Right lung (tissue), 5 donors: Measurements from ENCODE around the gene CMIP. TPM values are rescaled to one million over a fixed set of nuclear protein-coding genes. Genes with fewer than 3 reads are reported as not detected.
A peak's percentile ranks its signal among the peaks of the same experiment; 100 is the strongest.

Experiments
- DNase-seq, 2 donors: peaks; one replicate each; pipeline ENCODE4 v3.0.0-alpha.2; 2013
- polyA plus RNA-seq, 5 donors: library from polyadenylated mRNA; unstranded; fragments of 120-200 nt; gene quantifications; one replicate each; pipeline versions ENCODE4 v1.2.1 to v1.2.3, GENCODE V29; 2013; ENCODE audit warnings: inconsistent platforms in 1 of 5, low replicate concordance in 1 of 5; ENCODE audit not compliant: insufficient read length in 5 of 5, insufficient read depth in 1 of 5

Gene CMIP
- polyA plus RNA-seq, 5 donors, result 29.2 to 41.6 (median 35.1) TPM

DNA sequence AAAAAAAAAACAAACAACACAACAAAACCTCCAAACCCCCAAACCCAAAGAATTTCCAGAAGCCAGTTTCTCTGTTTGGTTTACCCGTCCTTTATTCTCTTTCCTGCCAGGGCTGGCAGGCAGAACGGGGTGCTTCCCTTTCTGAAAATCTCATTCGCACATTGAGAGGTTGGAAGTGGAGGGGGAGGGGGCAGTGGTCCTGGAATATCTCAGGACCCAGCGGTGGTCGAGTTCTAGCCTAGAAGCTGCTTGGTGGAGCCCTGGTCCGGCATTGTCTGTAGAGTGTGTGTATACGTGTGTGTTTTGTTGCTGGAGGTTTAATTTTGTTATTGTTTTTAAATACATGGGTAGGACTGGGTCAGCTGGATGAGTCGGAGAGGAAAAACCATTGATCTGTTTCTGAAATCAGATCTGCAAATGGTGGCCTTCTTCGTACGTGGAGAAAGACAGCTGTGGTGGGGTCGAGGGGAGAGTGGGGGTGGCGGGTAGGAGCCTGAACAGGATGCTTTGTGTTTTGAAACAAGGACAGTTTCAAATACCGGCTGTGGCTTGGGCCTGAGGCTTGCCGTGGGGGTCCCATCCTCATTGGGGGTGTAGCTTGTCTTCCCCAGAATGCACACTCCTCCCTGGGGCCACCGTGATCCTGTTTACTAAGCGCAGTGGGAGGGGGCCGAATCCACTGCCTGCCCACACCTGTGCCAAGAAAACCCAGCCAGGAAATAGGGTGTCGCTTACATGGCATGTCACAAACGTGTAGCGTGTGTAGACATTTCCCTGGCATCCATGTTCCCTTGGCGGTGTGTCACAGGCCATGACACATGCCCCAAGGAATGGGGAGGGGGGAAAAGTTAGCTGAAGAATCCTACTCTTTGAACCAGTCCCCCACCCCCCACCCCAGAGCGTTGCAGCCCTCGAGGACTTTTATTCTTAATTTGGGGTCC, 1.6 kb downstream of the CMIP start:
- DNase-seq, result peak in 1 of 2 donors; percentile 48

DNA sequence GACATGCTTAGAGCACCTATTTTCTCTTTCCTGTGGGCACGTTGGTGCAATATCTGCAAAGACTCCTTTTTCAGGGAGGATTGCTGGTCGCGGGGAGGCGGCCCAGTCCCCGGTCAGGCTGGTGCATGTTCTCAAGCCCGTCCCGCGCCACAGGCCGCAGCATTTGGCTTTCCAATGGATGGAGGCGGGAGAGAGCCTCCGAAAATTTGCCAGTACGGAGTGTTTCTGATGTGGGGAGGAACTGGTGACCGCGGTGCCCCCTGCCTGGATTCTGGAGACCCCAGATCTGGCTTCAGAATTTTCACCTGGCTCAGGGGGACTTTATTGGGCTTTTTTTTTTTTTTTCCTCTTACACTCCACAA, 2.3 kb downstream of the CMIP start:
- DNase-seq, result no peak

- no peak for DNase-seq
Observed at GRCh38 chr16:81447383-81448101, 2.9 kb downstream of the CMIP start.

GRCh38 chr16:81448154-81449131, 3.8 kb downstream of the CMIP start:
- no peak for DNase-seq

- no peak for DNase-seq
Observed at GRCh38 chr16:81449241-81449640, 4.6 kb downstream of the CMIP start.

GRCh38 chr16:81449899-81450608, 5.4 kb downstream of the CMIP start:
- no peak for DNase-seq

GRCh38 chr16:81450783-81451491, 6.3 kb downstream of the CMIP start:
- DNase-seq, result no peak

DNA sequence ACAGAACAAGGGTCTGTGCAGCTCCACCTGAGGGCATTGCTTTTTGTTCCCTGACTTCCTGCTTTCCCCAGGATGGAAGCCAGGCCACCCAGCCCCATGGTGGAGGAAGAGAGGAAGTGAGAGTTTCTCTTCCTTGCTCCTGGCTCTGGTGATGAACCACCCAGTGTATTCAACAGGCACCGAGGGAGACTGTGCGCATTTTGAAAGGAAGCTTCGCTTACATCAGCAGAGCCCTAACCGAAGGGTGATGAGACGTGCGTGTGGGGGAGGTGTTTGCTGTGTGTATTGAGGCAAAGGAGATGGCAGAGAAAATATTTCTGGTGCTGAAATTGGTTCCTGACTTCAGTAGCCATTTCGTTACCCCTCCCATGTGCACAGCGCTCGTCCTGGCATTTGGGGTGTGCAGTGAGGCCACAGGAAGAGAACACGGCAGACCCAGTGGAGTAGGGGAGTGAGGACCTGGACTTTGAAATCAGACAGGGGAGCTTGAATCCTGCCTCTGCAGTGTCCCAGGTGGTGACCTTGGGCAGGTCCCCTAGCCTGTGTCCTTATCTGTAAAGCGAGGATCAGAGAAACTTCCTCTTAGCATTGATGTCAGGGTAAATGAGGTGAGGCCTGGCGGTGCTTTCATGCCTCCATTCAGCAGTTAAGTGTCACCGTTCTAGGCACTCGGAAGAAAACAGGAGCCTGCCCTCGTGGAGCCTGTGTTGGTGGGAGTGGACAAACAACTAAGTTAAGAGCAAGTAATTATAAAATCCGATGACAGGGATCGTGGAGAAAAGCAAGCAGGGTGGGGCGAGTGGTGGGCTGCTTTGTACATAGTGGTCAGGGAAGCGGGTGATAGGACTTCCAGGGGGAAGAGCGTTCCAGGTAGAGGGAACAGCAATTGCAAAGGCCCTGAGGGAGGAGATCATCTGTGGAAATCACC, 7.4 kb downstream of the CMIP start:
- no peak for DNase-seq

GRCh38 chr16:81453091-81453728, 8.6 kb downstream of the CMIP start:
- no peak for DNase-seq

- DNase-seq, result no peak
Observed at GRCh38 chr16:81454044-81454443, 9.4 kb downstream of the CMIP start.

- DNase-seq, result no peak
Observed at GRCh38 chr16:81455006-81455405, 10.4 kb downstream of the CMIP start.

GRCh38 chr16:81455720-81456494, 11.3 kb downstream of the CMIP start:
- DNase-seq, result no peak

DNA sequence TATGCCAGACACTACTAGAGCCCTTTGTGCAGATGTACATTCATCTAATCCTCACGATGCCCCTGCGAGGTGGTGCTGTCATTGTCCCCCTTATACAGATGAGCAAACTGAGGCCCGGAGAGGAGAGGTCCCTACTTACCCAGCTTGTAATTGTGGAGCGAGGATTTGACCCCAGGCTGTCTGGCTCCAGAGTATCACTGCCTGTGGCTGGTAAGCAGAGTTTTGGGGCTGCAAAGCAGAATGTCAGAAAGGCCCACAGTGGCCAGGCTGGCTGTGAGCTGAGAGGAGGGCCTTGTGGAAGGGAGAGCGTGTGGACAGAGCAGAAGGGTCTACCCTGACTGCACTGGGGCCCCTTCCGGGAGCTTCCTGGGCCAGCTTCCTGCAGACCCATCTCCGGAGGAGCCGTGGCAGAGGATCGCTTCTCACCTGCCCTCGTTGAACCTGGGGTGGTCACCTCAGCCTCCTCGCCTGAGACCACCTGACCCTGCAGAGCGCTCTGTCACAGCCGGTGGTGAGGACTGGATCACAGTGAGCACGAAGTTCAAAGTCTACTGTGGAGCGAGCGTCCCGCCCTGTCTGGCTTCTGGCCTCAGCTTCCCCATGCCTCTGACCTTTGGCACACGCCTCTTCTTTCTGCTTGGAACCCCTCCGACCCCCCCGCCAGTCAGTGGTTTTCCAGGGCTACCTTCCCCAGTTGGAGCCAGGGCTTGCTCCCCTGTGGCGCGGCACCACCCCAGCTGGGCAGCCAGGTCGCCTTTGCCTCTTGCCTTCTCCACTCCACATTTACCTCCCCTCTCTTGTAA, 12.1 kb downstream of the CMIP start:
- DNase-seq, result no peak

GRCh38 chr16:81457326-81458133, 12.9 kb downstream of the CMIP start:
- no peak for DNase-seq

GRCh38 chr16:81458149-81458669, 13.6 kb downstream of the CMIP start:
- DNase-seq, result no peak
